Uterus (tissue), 2 donors: ENCODE data around the gene MAP3K5.

Source experiments
- CTCF ChIP-seq, 4 experiments: fragments of 200-600 bp in 2 of 4; fragments of 450-650 bp in 2 of 4; sonication (generic) in 2 of 4; IDR thresholded peaks; one replicate each; pipeline ENCODE4 v1.5.1; 2016 to 2019; ENCODE audit warnings: antibody characterized with exemption in 4 of 4, mild to moderate bottlenecking in 2 of 4, moderate library complexity in 1 of 4
- POLR2A ChIP-seq, 2 donors: fragments of 450-650 bp; IDR thresholded peaks; one replicate each; pipeline ENCODE4 v1.6.1; 2016; ENCODE audit warnings: antibody characterized with exemption in 2 of 2, mild to moderate bottlenecking in 1 of 2, moderate library complexity in 1 of 2

GRCh38 chr6:136774228-136775041 lies 17.8 kb downstream of the MAP3K5 start:
- TF ChIP-seq CTCF (IDR thresholded peaks at IDR 0.05) (no peak), POLR2A (IDR thresholded peaks at IDR 0.05) (no peak)
